ENCODE results near the gene SH3YL1.

The SH3YL1 gene

GRCh38 chr2:199041-199966 is 64.5 kb downstream of the SH3YL1 start:
- TF ChIP-seq CTCF (IDR thresholded peaks at IDR 0.05), result no peak
- no peak overlapping the region for H3K4me3 ChIP-seq
- no peak overlapping the region for H3K27ac ChIP-seq
- DNase-seq (ENCODE audit: low spot score), result no peak

GRCh38 chr2:196406-196805 is 67.4 kb downstream of the SH3YL1 start:
- no peak for DNase-seq (ENCODE audit: low spot score)
- Histone ChIP-seq H3K4me3 (no peak overlapping the region), H3K27ac (peak overlapping the region; percentile 18 to 36)
- no peak for TF ChIP-seq CTCF (IDR thresholded peaks at IDR 0.05)

GRCh38 chr2:195932-196331 is 67.9 kb downstream of the SH3YL1 start:
- H3K4me3 ChIP-seq, result no peak overlapping the region
- DNase-seq (ENCODE audit: low spot score), result no peak
- H3K27ac ChIP-seq, result peak overlapping the region; percentile 18 to 36
- TF ChIP-seq CTCF (IDR thresholded peaks at IDR 0.05), result no peak

GRCh38 chr2:193141-193671 is 70.6 kb downstream of the SH3YL1 start:
- TF ChIP-seq CTCF (IDR thresholded peaks at IDR 0.05), result no peak
- no peak overlapping the region for H3K27ac ChIP-seq
- DNase-seq (ENCODE audit: low spot score), result no peak
- H3K4me3 ChIP-seq, result no peak overlapping the region

- no peak overlapping the region for H3K27ac ChIP-seq
- TF ChIP-seq CTCF (IDR thresholded peaks at IDR 0.05), result no peak
- H3K4me3 ChIP-seq, result no peak overlapping the region
- DNase-seq (ENCODE audit: low spot score), result no peak
Observed at GRCh38 chr2:191311-192190, 72.3 kb downstream of the SH3YL1 start.

- no peak for TF ChIP-seq CTCF (IDR thresholded peaks at IDR 0.05)
- Histone ChIP-seq H3K4me3 (no peak overlapping the region), H3K27ac (no peak overlapping the region)
- DNase-seq (ENCODE audit: low spot score), result no peak
Observed at GRCh38 chr2:187825-188224, 76.0 kb downstream of the SH3YL1 start.
